Epithelial cell of esophagus (primary cell): Measurements from ENCODE around the gene TFDP1.

Experiments
- DNase-seq: peaks from one replicate; pipeline ENCODE4 v3.0.0; 2010; ENCODE audit warnings: low read depth
- H3K4me3 ChIP-seq: 2 replicates; pipeline ENCODE4 v1.5.1; 2011; ENCODE audit warnings: mild to moderate bottlenecking, low read length, control low read depth
- TF ChIP-seq, protein P1 (sequence below): IDR thresholded peaks from 2 replicates; pipeline ENCODE4 v1.5.1; 2011; ENCODE audit warnings: low read depth, mild to moderate bottlenecking, low read length, control low read depth, inconsistent platforms; ENCODE audit not compliant: insufficient read depth; ENCODE audit errors: missing control alignments

Gene TFDP1

DNA sequence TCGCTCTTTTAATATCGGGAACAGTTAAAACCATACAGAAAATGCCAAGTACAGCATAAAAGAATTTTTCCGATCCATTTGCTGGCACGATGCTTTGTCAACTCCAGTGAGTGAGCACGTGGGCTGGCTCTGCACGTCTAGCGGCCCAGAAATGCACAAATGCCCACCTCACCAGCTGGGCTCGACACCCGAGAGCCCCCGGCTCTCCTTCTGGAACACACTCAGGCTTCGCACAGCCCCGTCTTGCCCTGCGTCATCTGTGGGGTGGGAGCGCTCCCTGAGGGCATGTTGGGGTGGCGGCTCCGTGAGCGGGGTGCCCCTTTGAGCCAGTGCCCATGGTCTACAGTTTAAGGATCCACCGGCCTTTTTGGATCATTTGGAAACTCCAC, 48.9 kb downstream of the TFDP1 start:
- TF ChIP-seq, protein P1, sequence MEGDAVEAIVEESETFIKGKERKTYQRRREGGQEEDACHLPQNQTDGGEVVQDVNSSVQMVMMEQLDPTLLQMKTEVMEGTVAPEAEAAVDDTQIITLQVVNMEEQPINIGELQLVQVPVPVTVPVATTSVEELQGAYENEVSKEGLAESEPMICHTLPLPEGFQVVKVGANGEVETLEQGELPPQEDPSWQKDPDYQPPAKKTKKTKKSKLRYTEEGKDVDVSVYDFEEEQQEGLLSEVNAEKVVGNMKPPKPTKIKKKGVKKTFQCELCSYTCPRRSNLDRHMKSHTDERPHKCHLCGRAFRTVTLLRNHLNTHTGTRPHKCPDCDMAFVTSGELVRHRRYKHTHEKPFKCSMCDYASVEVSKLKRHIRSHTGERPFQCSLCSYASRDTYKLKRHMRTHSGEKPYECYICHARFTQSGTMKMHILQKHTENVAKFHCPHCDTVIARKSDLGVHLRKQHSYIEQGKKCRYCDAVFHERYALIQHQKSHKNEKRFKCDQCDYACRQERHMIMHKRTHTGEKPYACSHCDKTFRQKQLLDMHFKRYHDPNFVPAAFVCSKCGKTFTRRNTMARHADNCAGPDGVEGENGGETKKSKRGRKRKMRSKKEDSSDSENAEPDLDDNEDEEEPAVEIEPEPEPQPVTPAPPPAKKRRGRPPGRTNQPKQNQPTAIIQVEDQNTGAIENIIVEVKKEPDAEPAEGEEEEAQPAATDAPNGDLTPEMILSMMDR: no peak
- no peak for DNase-seq

DNA sequence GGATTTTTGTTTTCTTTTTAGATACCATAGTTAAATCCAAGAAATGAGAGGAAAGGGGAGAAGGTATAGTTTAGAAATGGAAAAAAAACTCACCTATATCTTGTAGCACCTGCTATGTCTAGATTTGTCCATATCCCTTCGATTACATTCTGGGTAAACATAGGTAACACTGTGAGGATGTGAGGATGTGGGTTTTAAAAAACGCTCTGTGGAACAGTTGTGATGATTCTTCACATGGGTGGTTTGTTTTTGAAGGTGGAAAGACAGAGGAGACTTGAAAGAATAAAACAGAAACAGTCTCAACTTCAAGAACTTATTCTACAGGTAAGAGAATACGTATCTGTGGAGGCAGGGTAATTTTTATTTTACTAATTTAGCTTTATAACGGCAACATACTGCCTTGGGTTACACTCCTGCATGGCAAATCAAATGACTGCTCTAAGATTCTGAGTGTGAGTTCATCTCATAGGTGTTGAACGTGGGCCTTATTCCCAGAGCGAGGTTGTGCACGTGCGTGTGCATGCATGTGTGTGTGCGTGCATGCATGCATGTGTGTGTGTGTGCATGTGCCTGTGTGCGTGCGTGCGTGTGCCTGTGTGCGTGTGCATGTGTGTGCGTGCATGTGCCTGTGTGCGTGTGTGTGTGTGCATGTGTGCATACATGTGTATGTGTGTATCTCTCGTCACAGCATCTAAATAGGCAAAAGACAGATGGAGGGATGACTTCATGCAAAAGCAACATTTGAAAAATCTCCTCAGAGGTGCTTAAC, 49.9 kb downstream of the TFDP1 start:
- TF ChIP-seq, protein P1: no peak
- no peak for DNase-seq
- no peak overlapping the region for H3K4me3 ChIP-seq

More for the DNA sequence above, 48.9 kb downstream of the TFDP1 start:
- H3K4me3 ChIP-seq: no peak overlapping the region

DNA sequence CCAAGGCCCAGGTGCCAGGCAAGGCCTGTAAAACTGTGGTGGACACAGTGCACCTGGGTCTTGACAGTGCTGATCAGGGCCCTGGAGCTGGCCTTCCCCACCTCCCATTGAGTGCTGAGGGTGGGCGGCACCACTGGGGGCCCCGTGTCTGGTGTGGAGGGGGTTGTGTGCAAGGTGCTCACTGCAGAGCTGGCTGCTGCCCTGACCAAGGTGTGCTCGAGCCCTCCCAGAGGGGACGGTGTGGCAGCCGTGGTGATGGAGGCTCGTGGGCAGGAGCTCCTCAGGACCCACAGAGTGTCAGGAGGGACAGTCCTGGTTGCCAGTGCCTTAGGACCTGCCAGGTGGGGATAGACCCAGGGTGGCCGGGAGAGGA, 50.5 kb downstream of the TFDP1 start:
- no peak overlapping the region for H3K4me3 ChIP-seq
- TF ChIP-seq, protein P1: no peak
- no peak for DNase-seq

DNA sequence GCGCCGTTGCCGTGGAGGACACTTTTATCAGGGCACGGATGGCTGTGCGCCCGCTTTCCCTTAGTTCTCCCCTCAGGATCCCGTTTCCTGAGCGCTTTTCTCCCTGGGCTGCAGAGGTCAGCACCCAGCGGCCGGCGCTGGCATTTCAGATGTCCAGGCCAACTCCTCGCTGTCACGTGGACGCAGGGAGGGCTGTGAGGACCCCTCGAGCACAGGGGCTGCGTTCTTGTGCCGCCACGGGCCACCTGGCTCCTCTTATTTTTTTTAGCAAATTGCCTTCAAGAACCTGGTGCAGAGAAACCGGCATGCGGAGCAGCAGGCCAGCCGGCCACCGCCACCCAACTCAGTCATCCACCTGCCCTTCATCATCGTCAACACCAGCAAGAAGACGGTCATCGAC, 51.2 kb downstream of the TFDP1 start:
- TF ChIP-seq, protein P1: no peak
- DNase-seq: no peak
- H3K4me3 ChIP-seq: no peak overlapping the region

DNA sequence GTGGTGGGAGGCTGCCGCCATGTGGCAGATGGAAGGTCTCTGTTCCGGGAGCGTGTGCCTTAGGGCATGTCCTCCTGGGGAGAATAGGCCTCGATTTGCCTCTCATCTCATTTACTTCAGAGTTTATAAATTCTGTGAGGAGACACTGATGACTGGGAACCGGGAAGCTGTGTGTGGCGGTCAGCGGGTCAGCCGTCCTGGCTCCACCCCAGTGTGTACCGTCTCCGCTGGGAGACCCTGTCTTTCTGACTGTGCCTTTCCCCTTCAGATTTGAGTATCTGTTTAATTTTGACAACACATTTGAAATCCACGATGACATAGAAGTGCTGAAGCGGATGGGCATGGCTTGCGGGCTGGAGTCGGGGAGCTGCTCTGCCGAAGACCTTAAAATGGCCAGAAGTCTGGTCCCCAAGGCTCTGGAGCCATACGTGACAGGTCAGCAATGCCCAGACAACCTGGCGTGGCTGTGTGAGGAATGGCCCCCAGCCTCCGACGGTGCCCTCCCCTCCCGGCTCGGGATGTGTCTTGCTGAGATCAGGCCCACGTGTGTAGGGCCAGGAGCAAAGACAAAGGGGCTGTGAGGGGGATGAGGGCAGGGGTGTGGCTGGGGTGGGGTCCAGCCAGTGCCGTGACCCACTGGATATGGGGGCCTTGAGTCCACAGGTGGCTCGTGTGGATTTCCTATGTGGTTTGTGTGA, 51.9 kb downstream of the TFDP1 start:
- TF ChIP-seq, protein P1: no peak
- no peak overlapping the region for H3K4me3 ChIP-seq
- no peak for DNase-seq

DNA sequence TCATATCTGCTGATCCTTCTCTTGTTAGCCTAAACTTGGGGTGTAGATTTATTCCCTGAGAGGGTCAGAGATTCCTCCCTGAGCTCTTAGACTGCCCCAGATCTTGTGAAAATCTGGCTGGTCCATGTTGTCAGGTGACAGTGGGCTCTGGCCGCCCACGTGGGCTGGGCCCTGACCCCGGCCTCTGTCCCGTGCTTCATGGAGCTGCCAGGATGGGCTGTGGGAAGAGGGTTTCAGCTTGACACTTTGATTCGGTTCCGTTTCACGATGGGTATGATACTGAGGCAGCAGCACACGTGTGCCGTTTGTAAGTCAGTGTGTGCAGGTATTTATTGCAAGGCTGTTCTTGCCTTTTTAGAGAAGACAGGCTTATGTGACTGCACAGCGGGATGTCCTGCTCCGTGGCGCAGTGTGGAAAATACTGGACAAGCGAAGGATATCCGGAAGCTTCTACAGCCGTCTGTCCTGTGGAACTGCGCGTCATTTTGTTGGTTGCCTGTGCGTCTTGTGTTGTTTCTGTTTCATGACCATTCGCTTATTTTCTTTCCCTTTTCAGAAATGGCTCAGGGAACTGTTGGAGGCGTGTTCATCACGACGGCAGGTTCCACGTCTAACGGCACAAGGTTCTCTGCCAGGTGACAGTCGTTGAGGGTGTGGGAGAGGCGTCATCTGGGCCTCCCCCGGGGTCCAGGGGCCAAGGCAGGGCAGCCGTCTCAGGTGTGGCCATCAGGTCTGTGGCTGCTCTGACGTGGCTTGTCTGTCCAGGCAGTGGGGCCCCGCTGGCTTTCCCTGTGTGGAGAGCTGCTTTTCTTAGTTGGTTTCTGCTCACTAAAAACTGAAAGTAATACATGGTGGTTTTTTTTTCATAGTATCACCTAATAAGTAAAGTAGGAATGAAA, 53.0 kb downstream of the TFDP1 start:
- TF ChIP-seq, protein P1: no peak
- H3K4me3 ChIP-seq: no peak overlapping the region
- DNase-seq: no peak
